ENCODE results near the gene SLC16A1.

GRCh38 chr1:112923959-112924349 is 32.0 kb downstream of the SLC16A1 start:
- TF ChIP-seq TAF1 (IDR thresholded peaks at IDR 0.05; ENCODE audit: low read depth, low read length) (no peak), PAX5 (IDR thresholded peaks at IDR 0.05; ENCODE audit: insufficient read depth, low read length, severe bottlenecking) (no peak), POLR2AphosphoS5 (IDR thresholded peaks at IDR 0.05; ENCODE audit: low read depth, low read length) (no peak), POLR2A (IDR thresholded peaks at IDR 0.05; ENCODE audit: low read depth, low read length) (no peak), POU2F2 (IDR thresholded peaks at IDR 0.05; ENCODE audit: low read depth, low read length) (no peak), SPI1 (IDR thresholded peaks at IDR 0.05; ENCODE audit: low read depth, low read length) (no peak)

All from GM12891 (cell line).